ENCODE data around the gene ABCA4. TPM values are rescaled to one million over a fixed set of nuclear protein-coding genes. Genes with fewer than 3 reads are reported as not detected.

Gene ABCA4
- total and polyA plus RNA-seq, 7 experiments from 2014 or later: not detected

DNA sequence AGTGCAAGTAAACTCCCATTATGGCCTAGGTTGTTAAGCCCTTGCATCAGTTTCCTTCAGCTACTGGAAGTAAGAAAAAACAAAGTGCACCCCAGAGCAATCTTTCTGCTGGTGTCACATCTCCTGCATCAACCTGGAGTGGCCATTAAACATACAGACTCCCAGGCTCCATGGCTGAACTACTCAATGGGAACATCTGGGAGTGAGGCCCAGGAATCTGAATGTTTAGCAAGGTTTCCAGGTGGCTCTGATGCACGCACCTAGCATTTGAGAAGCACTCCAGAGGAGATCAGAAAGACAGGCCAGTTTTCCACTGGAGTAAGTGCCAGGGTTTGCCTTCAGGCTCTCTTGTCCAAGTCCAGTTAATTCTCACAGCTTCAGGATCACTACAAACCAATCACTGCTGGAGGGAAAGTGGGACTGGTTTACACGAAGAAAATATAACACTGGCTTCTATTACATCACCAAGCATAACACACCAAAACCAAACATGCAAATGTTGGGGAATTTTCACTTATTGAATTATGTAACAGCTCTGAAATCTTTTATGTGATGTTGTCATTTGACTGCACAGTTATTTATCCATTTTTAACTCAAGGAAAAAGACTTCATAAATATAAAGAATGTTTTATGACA, 22.3 kb upstream of the ABCA4 start:
- Histone ChIP-seq H3K4me1 (ENCODE audit: control insufficient read depth in 2 of 2, insufficient read depth in 2 of 2, low read length in 2 of 2) (no peaks in the 10 kb centered on the region), H3K27me3 (ENCODE audit: control insufficient read depth in 2 of 2, insufficient read depth in 2 of 2, low read length in 2 of 2) (peaks cover 0 to 2% of the 10 kb centered on the region in 2 donors), H3K27ac (ENCODE audit: low read depth, low read length) (no peak overlapping the region), H3K9me3 (ENCODE audit: control insufficient read depth in 2 of 3, low read length in 3 of 3) (no peaks in the 10 kb centered on the region), H3K4me3 (ENCODE audit: low read length) (no peak overlapping the region), H3K36me3 (ENCODE audit: control insufficient read depth in 2 of 3, insufficient read depth in 3 of 3, low read length in 3 of 3) (no peaks in the 10 kb centered on the region)
- intact Hi-C loops (cut with micrococcal nuclease): no loop called here
- ATAC-seq (no peak), DNase-seq (no peak)
- CTCF ChIA-PET: no interaction called here
- H3K4me3 Mint-ChIP-seq: no peak overlapping the region
- H3K36me3 Mint-ChIP-seq: no peaks in the 10 kb centered on the region
- H3K27ac Mint-ChIP-seq: no peak overlapping the region
- no peaks in the 10 kb centered on the region for H3K4me1 Mint-ChIP-seq
- H3K27me3 Mint-ChIP-seq: peaks cover 0 to 6% (median 4%) of the 10 kb centered on the region in 5 donors
- H3K9me3 Mint-ChIP-seq: peaks cover 0 to 5% (median 0%) of the 10 kb centered on the region in 11 donors
- POLR2A ChIA-PET: no interaction called here

DNA sequence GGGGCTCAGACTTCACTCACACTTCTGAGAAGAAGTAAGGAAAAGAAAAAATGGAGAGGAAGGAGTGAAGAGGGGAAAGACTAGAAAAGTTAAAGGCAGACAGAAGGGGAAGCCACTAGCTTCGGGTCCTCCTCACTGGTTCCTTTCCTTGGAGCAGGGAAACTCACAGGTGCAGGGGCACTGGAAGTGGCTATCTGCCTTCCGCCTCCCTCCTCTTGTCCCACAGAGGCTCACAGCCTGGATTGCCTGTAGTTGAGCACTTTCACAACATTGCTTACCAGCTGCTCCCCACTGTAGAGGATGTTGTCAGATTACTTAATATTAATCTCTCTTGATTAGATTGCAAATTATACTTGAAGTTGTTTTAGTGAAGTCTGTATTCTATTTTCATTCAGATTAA, 21.6 kb upstream of the ABCA4 start:
- no peak for ATAC-seq
- Mint-ChIP-seq H3K4me1 (no peaks in the 10 kb centered on the region), H3K27ac (no peak overlapping the region), H3K9me3 (peaks cover 0 to 5% (median 0%) of the 10 kb centered on the region in 11 donors), H3K27me3 (peaks cover 0 to 6% (median 4%) of the 10 kb centered on the region in 5 donors), H3K4me3 (no peak overlapping the region), H3K36me3 (no peaks in the 10 kb centered on the region)
- Histone ChIP-seq H3K9me3 (ENCODE audit: control insufficient read depth in 2 of 3, low read length in 3 of 3) (no peaks in the 10 kb centered on the region), H3K27ac (ENCODE audit: low read depth, low read length) (no peak overlapping the region), H3K4me3 (ENCODE audit: low read length) (no peak overlapping the region), H3K36me3 (ENCODE audit: control insufficient read depth in 2 of 3, insufficient read depth in 3 of 3, low read length in 3 of 3) (no peaks in the 10 kb centered on the region), H3K4me1 (ENCODE audit: control insufficient read depth in 2 of 2, insufficient read depth in 2 of 2, low read length in 2 of 2) (no peaks in the 10 kb centered on the region), H3K27me3 (ENCODE audit: control insufficient read depth in 2 of 2, insufficient read depth in 2 of 2, low read length in 2 of 2) (peaks cover 0 to 2% of the 10 kb centered on the region in 2 donors)
- CTCF ChIA-PET: no interaction called here
- intact Hi-C loops (cut with micrococcal nuclease): no loop called here
- no peak for DNase-seq
- POLR2A ChIA-PET: no interaction called here

DNA sequence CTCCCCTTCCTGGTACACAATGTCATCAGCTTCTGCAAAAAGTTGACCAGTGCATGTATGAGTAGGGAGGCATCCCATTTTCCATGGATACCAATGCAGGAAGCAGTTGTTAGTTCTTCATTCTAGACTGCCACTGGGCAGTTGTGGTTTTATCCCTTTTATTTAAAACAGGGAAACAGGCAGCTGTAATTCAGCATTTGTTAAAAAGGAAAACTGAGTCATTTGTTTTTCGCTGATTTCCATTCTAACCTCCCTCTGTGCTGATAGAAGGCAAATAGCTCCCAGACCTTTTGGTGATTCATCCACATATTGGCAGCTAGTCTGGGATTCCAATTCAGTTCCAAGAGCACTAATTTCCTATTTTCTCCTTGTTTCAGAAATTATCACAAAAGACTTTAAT, 21.1 kb upstream of the ABCA4 start:
- H3K4me1 Mint-ChIP-seq: no peaks in the 10 kb centered on the region
- H3K27ac Mint-ChIP-seq: no peak overlapping the region
- Histone ChIP-seq H3K27me3 (ENCODE audit: control insufficient read depth in 2 of 2, insufficient read depth in 2 of 2, low read length in 2 of 2) (peaks cover 0 to 2% of the 10 kb centered on the region in 2 donors), H3K9me3 (ENCODE audit: control insufficient read depth in 2 of 3, low read length in 3 of 3) (no peaks in the 10 kb centered on the region), H3K27ac (ENCODE audit: low read depth, low read length) (no peak overlapping the region), H3K4me3 (ENCODE audit: low read length) (no peak overlapping the region), H3K4me1 (ENCODE audit: control insufficient read depth in 2 of 2, insufficient read depth in 2 of 2, low read length in 2 of 2) (no peaks in the 10 kb centered on the region), H3K36me3 (ENCODE audit: control insufficient read depth in 2 of 3, insufficient read depth in 3 of 3, low read length in 3 of 3) (no peaks in the 10 kb centered on the region)
- CTCF ChIA-PET: no interaction called here
- H3K9me3 Mint-ChIP-seq: peaks cover 0 to 5% (median 0%) of the 10 kb centered on the region in 11 donors
- peaks cover 0 to 6% (median 4%) of the 10 kb centered on the region in 5 donors for H3K27me3 Mint-ChIP-seq
- no peak for ATAC-seq
- no peak for DNase-seq
- intact Hi-C loops (cut with micrococcal nuclease): no loop called here
- no peaks in the 10 kb centered on the region for H3K36me3 Mint-ChIP-seq
- H3K4me3 Mint-ChIP-seq: no peak overlapping the region
- POLR2A ChIA-PET: no interaction called here

DNA sequence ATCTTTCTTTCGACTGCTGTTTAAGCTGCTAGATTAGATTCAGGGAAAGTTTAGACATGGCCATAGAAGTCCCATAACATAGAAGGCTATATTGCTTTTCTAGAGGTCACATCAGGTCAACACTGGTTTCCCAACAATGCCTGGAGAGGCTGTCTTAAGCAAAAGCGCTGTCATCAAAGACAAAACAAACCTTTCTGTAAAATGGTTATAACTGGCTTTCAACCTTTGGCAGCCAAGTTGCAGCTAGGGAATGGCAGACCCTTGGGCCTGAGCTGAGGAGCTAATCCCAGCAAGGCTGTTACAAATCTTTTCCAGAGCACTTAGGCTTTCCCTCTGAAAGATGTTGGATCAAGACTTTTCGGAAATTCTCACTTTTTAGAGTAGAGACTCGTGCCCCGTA, 11.2 kb upstream of the ABCA4 start:
- Mint-ChIP-seq H3K36me3 (no peaks in the 10 kb centered on the region), H3K9me3 (peaks cover 0 to 14% (median 7%) of the 10 kb centered on the region in 11 donors), H3K27me3 (peaks cover 5 to 21% (median 14%) of the 10 kb centered on the region in 5 donors), H3K4me1 (peaks cover 0 to 2% (median 0%) of the 10 kb centered on the region in 7 donors), H3K4me3 (no peak overlapping the region), H3K27ac (no peak overlapping the region)
- intact Hi-C loops (cut with micrococcal nuclease): no loop called here
- ChIA-PET CTCF (interaction anchor here (0.6 kb wide), 1 partner anchor 500 kb away, joined by 3 read pairs; no protein-coding TSS in a partner anchor), POLR2A (no interaction called here)
- DNase-seq (no peak), ATAC-seq (no peak)
- no peaks in the 10 kb centered on the region for H3K36me3 ChIP-seq (ENCODE audit: control insufficient read depth in 2 of 3, insufficient read depth in 3 of 3, low read length in 3 of 3)
- no peaks in the 10 kb centered on the region for H3K4me1 ChIP-seq (ENCODE audit: control insufficient read depth in 2 of 2, insufficient read depth in 2 of 2, low read length in 2 of 2)
- H3K4me3 ChIP-seq (ENCODE audit: low read length): no peak overlapping the region
- no peaks in the 10 kb centered on the region for H3K9me3 ChIP-seq (ENCODE audit: control insufficient read depth in 2 of 3, low read length in 3 of 3)
- H3K27ac ChIP-seq (ENCODE audit: low read depth, low read length): no peak overlapping the region
- no peaks in the 10 kb centered on the region for H3K27me3 ChIP-seq (ENCODE audit: control insufficient read depth in 2 of 2, insufficient read depth in 2 of 2, low read length in 2 of 2)

DNA sequence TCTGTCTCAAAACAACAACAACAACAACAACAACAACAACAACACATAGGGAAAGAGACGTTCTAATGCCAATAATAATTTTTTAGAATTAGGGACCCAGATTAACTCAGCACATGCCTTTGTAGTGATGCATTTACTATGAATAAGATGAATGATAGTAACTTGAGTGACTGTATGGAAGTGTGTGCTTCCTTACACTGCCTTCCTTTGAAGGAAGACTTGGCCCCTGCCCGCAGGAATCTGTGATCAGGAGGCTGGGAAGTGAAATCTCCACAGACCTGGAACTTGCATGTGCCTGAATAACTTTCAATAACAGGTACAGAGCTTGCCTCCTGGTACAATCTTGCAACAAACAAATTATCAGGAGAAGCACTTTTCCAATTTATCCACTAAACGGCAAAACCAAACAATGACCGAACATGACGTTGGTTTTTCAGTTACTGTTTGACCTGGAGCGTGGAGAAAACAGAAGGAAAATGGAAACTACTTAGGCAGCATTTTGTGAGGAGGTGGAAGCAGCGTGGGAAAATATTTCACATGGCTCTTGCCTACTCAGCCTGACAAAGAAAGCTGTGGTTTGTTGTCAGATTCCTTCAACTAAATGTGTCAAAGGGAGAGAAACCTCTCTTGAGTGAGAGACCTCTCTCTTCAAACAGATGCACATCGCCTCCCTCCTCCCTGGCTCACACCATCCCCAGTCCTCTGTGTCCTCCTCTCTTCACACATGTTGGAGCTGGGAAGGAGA, 10.1 kb upstream of the ABCA4 start:
- CTCF ChIA-PET: no interaction called here
- Histone ChIP-seq H3K27ac (ENCODE audit: low read depth, low read length) (no peak overlapping the region), H3K4me1 (ENCODE audit: control insufficient read depth in 2 of 2, insufficient read depth in 2 of 2, low read length in 2 of 2) (no peaks in the 10 kb centered on the region), H3K27me3 (ENCODE audit: control insufficient read depth in 2 of 2, insufficient read depth in 2 of 2, low read length in 2 of 2) (no peaks in the 10 kb centered on the region), H3K4me3 (ENCODE audit: low read length) (no peak overlapping the region), H3K9me3 (ENCODE audit: control insufficient read depth in 2 of 3, low read length in 3 of 3) (no peaks in the 10 kb centered on the region), H3K36me3 (ENCODE audit: control insufficient read depth in 2 of 3, insufficient read depth in 3 of 3, low read length in 3 of 3) (no peaks in the 10 kb centered on the region)
- Mint-ChIP-seq H3K27ac (no peak overlapping the region), H3K9me3 (peaks cover 0 to 14% (median 7%) of the 10 kb centered on the region in 11 donors), H3K4me1 (peaks cover 0 to 2% (median 0%) of the 10 kb centered on the region in 7 donors), H3K36me3 (no peaks in the 10 kb centered on the region), H3K27me3 (peaks cover 3 to 21% (median 14%) of the 10 kb centered on the region in 5 donors), H3K4me3 (no peak overlapping the region)
- no peak for ATAC-seq
- POLR2A ChIA-PET: no interaction called here
- intact Hi-C loops (cut with micrococcal nuclease): no loop called here
- DNase-seq: no peak

DNA sequence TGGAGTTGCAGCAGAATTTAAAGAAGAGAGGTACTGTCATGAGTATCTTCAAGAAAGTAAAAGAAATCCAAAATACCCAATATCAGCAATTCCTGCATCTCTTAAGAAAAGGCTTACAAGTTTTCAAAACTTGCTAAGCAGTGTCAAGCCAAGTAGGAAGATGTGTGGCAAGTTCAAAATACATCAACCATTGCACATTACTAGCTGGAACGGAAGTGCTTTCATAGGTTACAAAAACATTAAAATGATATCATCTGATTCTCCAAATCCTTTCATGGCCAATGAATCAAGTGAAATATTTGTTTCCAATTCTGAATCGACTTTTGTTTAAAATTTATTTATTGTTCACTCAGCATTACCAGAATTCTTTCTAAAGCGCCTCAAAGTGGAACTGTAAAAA, 5.7 kb upstream of the ABCA4 start:
- no peaks in the 10 kb centered on the region for H3K36me3 Mint-ChIP-seq
- H3K4me1 Mint-ChIP-seq: peaks cover 0 to 2% (median 0%) of the 10 kb centered on the region in 7 donors
- ChIA-PET POLR2A (no interaction called here), CTCF (no interaction called here)
- no peak overlapping the region for H3K4me3 Mint-ChIP-seq
- no peak overlapping the region for H3K27ac ChIP-seq (ENCODE audit: low read depth, low read length)
- H3K27me3 ChIP-seq (ENCODE audit: control insufficient read depth in 2 of 2, insufficient read depth in 2 of 2, low read length in 2 of 2): no peaks in the 10 kb centered on the region
- H3K9me3 Mint-ChIP-seq: peaks cover 0 to 2% (median 0%) of the 10 kb centered on the region in 11 donors
- H3K27me3 Mint-ChIP-seq: peaks cover 0 to 33% (median 10%) of the 10 kb centered on the region in 5 donors
- H3K27ac Mint-ChIP-seq: no peak overlapping the region
- DNase-seq (no peak), ATAC-seq (no peak)
- no peaks in the 10 kb centered on the region for H3K9me3 ChIP-seq (ENCODE audit: control insufficient read depth in 2 of 3, low read length in 3 of 3)
- H3K4me1 ChIP-seq (ENCODE audit: control insufficient read depth in 2 of 2, insufficient read depth in 2 of 2, low read length in 2 of 2): no peaks in the 10 kb centered on the region
- no peak overlapping the region for H3K4me3 ChIP-seq (ENCODE audit: low read length)
- no peaks in the 10 kb centered on the region for H3K36me3 ChIP-seq (ENCODE audit: control insufficient read depth in 2 of 3, insufficient read depth in 3 of 3, low read length in 3 of 3)
- intact Hi-C loops (cut with micrococcal nuclease): no loop called here

Measured in naive thymus-derived CD4-positive, alpha-beta T cell (primary cell).